Measurements from ENCODE around the gene GNG14.

DNA sequence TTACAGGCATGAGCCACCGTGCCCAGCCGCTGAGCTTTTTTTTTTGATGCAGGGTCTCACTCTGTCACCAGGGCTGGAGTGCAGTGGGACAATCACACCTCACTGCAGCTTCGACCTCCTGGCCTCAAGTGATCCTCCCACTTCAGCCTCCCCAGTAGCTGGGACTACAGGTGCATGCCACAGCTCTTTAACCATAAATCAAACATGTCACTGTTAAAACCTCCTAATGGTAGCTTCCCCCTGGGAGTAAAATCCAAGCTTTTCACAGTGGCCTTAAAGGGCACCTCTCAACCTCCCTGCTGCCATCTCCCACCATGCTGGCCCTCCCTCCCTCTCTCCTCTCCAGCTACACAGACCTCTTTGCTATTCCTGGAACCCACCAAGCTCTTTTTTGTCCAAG lies 2.0 kb upstream of the GNG14 start:
- TF ChIP-seq POLR2A (IDR thresholded peaks at IDR 0.05), result no peak
- TF ChIP-seq, protein P1, sequence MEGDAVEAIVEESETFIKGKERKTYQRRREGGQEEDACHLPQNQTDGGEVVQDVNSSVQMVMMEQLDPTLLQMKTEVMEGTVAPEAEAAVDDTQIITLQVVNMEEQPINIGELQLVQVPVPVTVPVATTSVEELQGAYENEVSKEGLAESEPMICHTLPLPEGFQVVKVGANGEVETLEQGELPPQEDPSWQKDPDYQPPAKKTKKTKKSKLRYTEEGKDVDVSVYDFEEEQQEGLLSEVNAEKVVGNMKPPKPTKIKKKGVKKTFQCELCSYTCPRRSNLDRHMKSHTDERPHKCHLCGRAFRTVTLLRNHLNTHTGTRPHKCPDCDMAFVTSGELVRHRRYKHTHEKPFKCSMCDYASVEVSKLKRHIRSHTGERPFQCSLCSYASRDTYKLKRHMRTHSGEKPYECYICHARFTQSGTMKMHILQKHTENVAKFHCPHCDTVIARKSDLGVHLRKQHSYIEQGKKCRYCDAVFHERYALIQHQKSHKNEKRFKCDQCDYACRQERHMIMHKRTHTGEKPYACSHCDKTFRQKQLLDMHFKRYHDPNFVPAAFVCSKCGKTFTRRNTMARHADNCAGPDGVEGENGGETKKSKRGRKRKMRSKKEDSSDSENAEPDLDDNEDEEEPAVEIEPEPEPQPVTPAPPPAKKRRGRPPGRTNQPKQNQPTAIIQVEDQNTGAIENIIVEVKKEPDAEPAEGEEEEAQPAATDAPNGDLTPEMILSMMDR (IDR thresholded peaks at IDR 0.05), result no peak

All from lower leg skin (tissue), 3 donors.